DOHH2 (cell line): Measurements from ENCODE around the gene TLCD1.
A peak's percentile ranks its signal among the peaks of the same experiment; 100 is the strongest.

Experiments
- H3F3A ChIP-seq: fragments of 200-600 bp; sonication (generic), shearing (Covaris generic); 2 replicates; pipeline ENCODE4 v1.6.0; 2016; ENCODE audit warnings: antibody characterized with exemption, mild to moderate bottlenecking; ENCODE audit not compliant: control insufficient read depth, insufficient read depth
- H3K27ac ChIP-seq: fragments of 200-600 bp; sonication (generic); 2 replicates; pipeline ENCODE4 v1.5.1; 2014; ENCODE audit warnings: low read depth, mild to moderate bottlenecking, low read length, moderate library complexity
- H3K27me3 ChIP-seq: fragments of 200-600 bp; sonication (generic); 2 replicates; pipeline ENCODE4 v1.6.1; 2014; ENCODE audit warnings: mild to moderate bottlenecking, low read length, mixed read lengths; ENCODE audit not compliant: control insufficient read depth
- H3K36me3 ChIP-seq: fragments of 200-600 bp; sonication (generic); 2 replicates; pipeline ENCODE4 v1.6.1; 2014; ENCODE audit warnings: mild to moderate bottlenecking, low read length, moderate library complexity, mixed read lengths; ENCODE audit not compliant: control insufficient read depth
- H3K4me1 ChIP-seq: fragments of 200-600 bp; sonication (generic); 2 replicates; pipeline ENCODE4 v1.6.1; 2014; ENCODE audit warnings: mild to moderate bottlenecking, low read length, mixed read lengths; ENCODE audit not compliant: control insufficient read depth
- H3K4me2 ChIP-seq: fragments of 200-600 bp; sonication (generic); 2 replicates; pipeline ENCODE4 v1.6.0; 2014; ENCODE audit warnings: mild to moderate bottlenecking, low read length, moderate library complexity
- H3K4me3 ChIP-seq: fragments of 200-600 bp; sonication (generic); 2 replicates; pipeline ENCODE4 v1.5.1; 2014; ENCODE audit warnings: mild to moderate bottlenecking, low read length, mixed read lengths
- H3K79me2 ChIP-seq: fragments of 200-600 bp; sonication (generic); 2 replicates; pipeline ENCODE4 v1.6.1; 2014; ENCODE audit warnings: mild to moderate bottlenecking, low read length, mixed read lengths; ENCODE audit not compliant: control insufficient read depth
- H3K9me2 ChIP-seq: fragments of 200-600 bp; sonication (generic); replicated peaks from 2 replicates; pipeline ENCODE4 v1.6.1; 2014; ENCODE audit warnings: mild to moderate bottlenecking, low read length, mixed read lengths; ENCODE audit not compliant: control insufficient read depth
- H3K9me3 ChIP-seq: fragments of 200-600 bp; sonication (generic); 2 replicates; pipeline ENCODE4 v1.6.1; 2014; ENCODE audit warnings: antibody characterized with exemption, low read length, mixed read lengths; ENCODE audit not compliant: control insufficient read depth, insufficient read depth
- H4K20me1 ChIP-seq: fragments of 200-600 bp; sonication (generic); 2 replicates; pipeline ENCODE4 v1.6.0; 2014; ENCODE audit warnings: low read depth, mild to moderate bottlenecking, antibody characterized with exemption, low read length, moderate library complexity; ENCODE audit not compliant: control insufficient read depth, insufficient read depth
- CTCF ChIP-seq: fragments of 200-600 bp; sonication (generic); IDR thresholded peaks from one replicate; pipeline ENCODE4 v1.5.1; 2014; ENCODE audit warnings: antibody characterized with exemption, mild to moderate bottlenecking, low read depth, low read length; ENCODE audit not compliant: poor library complexity, severe bottlenecking
- EZH2phosphoT487 ChIP-seq: fragments of 200-600 bp; sonication (generic); IDR thresholded peaks from 2 replicates; pipeline ENCODE4 v1.6.1; 2017; ENCODE audit warnings: borderline replicate concordance, mild to moderate bottlenecking, antibody characterized with exemption, low read length, moderate library complexity, mixed read lengths

The TLCD1 gene

GRCh38 chr17:28719021-28719433 is 7.0 kb downstream of the TLCD1 start:
- Histone ChIP-seq H3F3A (peaks cover 40% of the 10 kb centered on the region), H3K27ac (peak overlapping the region; percentile 93), H3K9me3 (no peaks in the 10 kb centered on the region), H3K36me3 (peaks cover 42% of the 10 kb centered on the region), H3K4me3 (peak overlapping the region; percentile 98), H4K20me1 (peaks cover 19% of the 10 kb centered on the region), H3K9me2 (no peaks in the 10 kb centered on the region), H3K4me2 (peak overlapping the region; percentile 100), H3K79me2 (peaks cover 50% of the 10 kb centered on the region), H3K4me1 (peaks cover 36% of the 10 kb centered on the region), H3K27me3 (peaks cover 3% of the 10 kb centered on the region; the same call in 1 of the 2 replicates)
- no peak for TF ChIP-seq CTCF
- no peak for TF ChIP-seq EZH2phosphoT487

GRCh38 chr17:28718333-28719020 is 7.6 kb downstream of the TLCD1 start:
- H3K4me3 ChIP-seq = peak overlapping the region; percentile 98
- no peaks in the 10 kb centered on the region for H3K9me2 ChIP-seq
- H3K36me3 ChIP-seq = peaks cover 37% of the 10 kb centered on the region
- H3K4me2 ChIP-seq = peak overlapping the region; percentile 100
- H4K20me1 ChIP-seq = peaks cover 19% of the 10 kb centered on the region
- TF ChIP-seq EZH2phosphoT487 (no peak), CTCF (no peak)
- no peaks in the 10 kb centered on the region for H3K9me3 ChIP-seq
- peaks cover 3% of the 10 kb centered on the region; the same call in 1 of the 2 replicates for H3K27me3 ChIP-seq
- peak overlapping the region; percentile 30 for H3K27ac ChIP-seq
- peaks cover 35% of the 10 kb centered on the region for H3F3A ChIP-seq
- H3K4me1 ChIP-seq = peaks cover 33% of the 10 kb centered on the region
- peaks cover 50% of the 10 kb centered on the region for H3K79me2 ChIP-seq

GRCh38 chr17:28717578-28718332 is 8.3 kb downstream of the TLCD1 start, which contains the start of gene RAB34:
RAB34 (minus strand) TSS chr17:28717868; CDS start chr17:28717266, 602 bp downstream.
- H3K9me3 ChIP-seq = no peaks in the 10 kb centered on the region
- H3K4me1 ChIP-seq = peaks cover 27% of the 10 kb centered on the region
- peak; percentile 37 for TF ChIP-seq CTCF
- TF ChIP-seq EZH2phosphoT487 = no peak
- H3K36me3 ChIP-seq = peaks cover 29% of the 10 kb centered on the region
- peak within 1 kb of the TSS; percentile 98 for H3K4me3 ChIP-seq
- H4K20me1 ChIP-seq = peaks cover 16% of the 10 kb centered on the region
- peaks cover 3% of the 10 kb centered on the region; the same call in 1 of the 2 replicates for H3K27me3 ChIP-seq
- H3K79me2 ChIP-seq = peaks cover 44% of the 10 kb centered on the region
- H3K4me2 ChIP-seq = peak within 1 kb of the TSS; percentile 100
- peak within 1 kb of the TSS; percentile 30 for H3K27ac ChIP-seq
- H3K9me2 ChIP-seq = no peaks in the 10 kb centered on the region
- peaks cover 28% of the 10 kb centered on the region for H3F3A ChIP-seq
